Muscle layer of colon (tissue), 2 donors: ENCODE results near the gene UBE2C.
A peak's percentile ranks its signal among the peaks of the same experiment; 100 is the strongest.
"Not testable (repeated sequence)": the region's sequence is repeated elsewhere in the genome, so short reads cannot be mapped to it uniquely, and the experiment has no call there.

Experiments used
- H3K27ac ChIP-seq: one replicate; pipeline ENCODE4 v1.7.0; 2013; ENCODE audit warnings: low read depth, mild to moderate bottlenecking, low read length, moderate library complexity
- H3K27me3 ChIP-seq, 2 donors: one replicate each; pipeline ENCODE4 v1.7.0; 2013; ENCODE audit warnings: low read length in 2 of 2, mild to moderate bottlenecking in 2 of 2; ENCODE audit not compliant: insufficient read depth in 2 of 2, control insufficient read depth in 1 of 2
- H3K36me3 ChIP-seq: one replicate; pipeline ENCODE4 v1.7.0; 2013; ENCODE audit warnings: mild to moderate bottlenecking, low read length; ENCODE audit not compliant: insufficient read depth
- H3K4me1 ChIP-seq: one replicate; pipeline ENCODE4 v1.7.0; 2013; ENCODE audit warnings: mild to moderate bottlenecking, low read length; ENCODE audit not compliant: insufficient read depth
- H3K4me3 ChIP-seq, 2 donors: one replicate each; pipeline ENCODE4 v1.7.0; 2013; ENCODE audit warnings: low read length in 2 of 2, low read depth in 1 of 2, mild to moderate bottlenecking in 1 of 2, moderate library complexity in 1 of 2
- H3K9ac ChIP-seq: one replicate; pipeline ENCODE4 v1.7.0; 2013; ENCODE audit warnings: low read length
- H3K9me3 ChIP-seq: one replicate; pipeline ENCODE4 v1.7.0; 2013; ENCODE audit warnings: mild to moderate bottlenecking, low read length
- donor health status: abdominal sarcoma.
- donor health status: Adenocarcinoma of cecum.

The UBE2C gene

DNA sequence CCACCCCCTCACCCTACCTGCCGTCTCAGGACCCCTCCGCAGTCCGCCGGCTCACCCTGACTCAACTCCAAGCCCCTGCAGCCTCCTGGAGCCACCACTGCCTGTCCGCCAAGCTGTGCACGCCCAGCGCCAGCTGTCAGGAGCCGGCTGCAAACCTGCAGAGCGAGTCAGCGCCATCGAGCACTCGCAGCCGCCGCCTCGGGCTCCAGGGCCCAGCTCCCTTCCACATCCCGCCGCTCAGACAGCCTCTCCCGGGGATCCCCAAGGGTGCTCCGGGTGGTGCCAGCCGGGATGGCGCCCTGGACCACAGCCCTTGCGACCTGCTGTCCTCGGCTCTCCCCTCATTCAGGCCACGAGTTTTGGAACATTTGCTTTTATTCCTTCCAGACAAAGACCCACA is 10.4 kb downstream of the UBE2C start:
- Histone ChIP-seq H3K9ac (no peak overlapping the region), H3K36me3 (no peaks in the 10 kb centered on the region), H3K4me1 (peaks cover 16% of the 10 kb centered on the region), H3K27me3 (peaks cover 0 to 15% of the 10 kb centered on the region in 2 donors), H3K27ac (no peak overlapping the region), H3K4me3 (peak overlapping the region in 1 of 2 donors; percentile 18), H3K9me3 (no peaks in the 10 kb centered on the region)

DNA sequence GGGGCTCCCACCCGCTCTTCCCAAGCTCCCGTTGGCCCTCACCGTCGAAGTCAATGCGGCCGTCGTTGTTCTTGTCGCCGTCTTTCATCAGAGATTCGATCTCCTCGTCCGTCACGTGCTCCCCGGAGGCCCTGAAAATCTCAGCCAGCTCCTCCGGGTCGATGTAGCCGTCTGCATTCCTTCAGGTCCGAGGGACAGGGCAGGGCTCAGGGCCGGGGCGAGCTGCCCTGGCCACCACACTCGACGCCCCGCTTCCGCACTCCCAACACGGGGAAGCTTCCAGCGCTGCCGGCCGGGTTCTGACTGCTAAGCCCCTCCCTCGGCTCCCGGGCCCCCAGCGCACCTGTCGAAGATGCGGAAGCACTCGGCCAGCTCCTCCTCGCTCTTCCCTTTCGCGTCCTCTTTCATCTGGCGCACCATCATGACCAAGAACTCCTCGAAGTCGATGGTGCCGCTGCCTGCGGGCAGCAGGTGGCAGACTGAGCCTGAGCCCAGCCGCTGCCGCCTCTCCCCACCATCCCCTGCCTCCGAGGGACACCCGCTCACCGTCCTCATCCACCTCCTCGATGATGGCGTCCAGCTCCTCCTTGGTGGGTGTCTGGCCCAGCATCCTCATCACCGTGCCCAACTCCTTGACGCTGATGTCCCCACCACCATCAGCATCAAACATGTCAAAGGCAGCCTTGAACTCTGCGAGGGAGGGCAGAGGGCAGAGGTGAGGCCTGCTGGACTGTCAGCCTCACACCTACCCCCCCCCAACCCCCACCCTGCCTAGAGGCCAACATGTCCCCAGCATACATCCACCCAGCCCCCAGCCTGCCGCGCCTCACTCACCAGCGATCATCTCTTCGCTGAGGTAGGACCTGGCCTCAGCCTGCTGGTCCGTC is 11.7 kb downstream of the UBE2C start:
- Histone ChIP-seq H3K9ac (no peak overlapping the region), H3K27ac (no peak overlapping the region), H3K27me3 (peaks cover 0 to 15% of the 10 kb centered on the region in 2 donors), H3K4me1 (peaks cover 15% of the 10 kb centered on the region), H3K9me3 (no peaks in the 10 kb centered on the region), H3K4me3 (peak overlapping the region; percentile 23 to 27), H3K36me3 (no peaks in the 10 kb centered on the region)

DNA sequence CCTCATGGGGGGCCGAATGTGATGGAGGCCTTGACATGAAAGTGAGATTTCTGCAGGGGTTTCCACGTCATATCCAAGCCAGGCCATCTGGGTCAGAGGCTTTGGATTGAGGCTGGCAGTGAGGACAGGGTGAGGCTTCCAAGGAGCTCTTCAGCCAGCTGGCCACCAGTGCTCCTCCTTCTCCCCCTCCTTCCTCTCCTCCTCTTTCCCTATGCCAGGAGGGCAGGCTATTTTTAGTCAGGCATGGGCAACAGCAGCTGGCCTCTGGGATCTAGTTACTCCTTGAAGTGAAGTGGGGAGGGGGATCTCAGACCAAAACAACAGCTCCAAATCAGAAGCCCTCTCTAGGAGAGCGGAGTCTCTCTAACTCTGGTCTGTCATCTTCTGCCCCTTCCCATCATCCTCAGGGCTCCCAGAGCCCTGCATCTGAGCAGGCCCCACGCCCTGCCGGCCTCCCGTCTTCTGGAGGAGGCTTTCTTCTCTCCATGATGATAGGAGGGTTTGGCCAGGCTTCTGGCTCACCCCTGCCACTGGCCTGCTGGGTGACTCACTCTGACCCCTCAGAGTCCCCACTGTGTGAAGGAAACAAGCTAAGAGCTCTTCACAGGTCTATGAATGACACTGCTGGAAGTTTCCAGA is 14.1 kb downstream of the UBE2C start:
- no peak overlapping the region for H3K9ac ChIP-seq
- H3K4me1 ChIP-seq: peaks cover 15% of the 10 kb centered on the region
- H3K4me3 ChIP-seq: no peak overlapping the region

DNA sequence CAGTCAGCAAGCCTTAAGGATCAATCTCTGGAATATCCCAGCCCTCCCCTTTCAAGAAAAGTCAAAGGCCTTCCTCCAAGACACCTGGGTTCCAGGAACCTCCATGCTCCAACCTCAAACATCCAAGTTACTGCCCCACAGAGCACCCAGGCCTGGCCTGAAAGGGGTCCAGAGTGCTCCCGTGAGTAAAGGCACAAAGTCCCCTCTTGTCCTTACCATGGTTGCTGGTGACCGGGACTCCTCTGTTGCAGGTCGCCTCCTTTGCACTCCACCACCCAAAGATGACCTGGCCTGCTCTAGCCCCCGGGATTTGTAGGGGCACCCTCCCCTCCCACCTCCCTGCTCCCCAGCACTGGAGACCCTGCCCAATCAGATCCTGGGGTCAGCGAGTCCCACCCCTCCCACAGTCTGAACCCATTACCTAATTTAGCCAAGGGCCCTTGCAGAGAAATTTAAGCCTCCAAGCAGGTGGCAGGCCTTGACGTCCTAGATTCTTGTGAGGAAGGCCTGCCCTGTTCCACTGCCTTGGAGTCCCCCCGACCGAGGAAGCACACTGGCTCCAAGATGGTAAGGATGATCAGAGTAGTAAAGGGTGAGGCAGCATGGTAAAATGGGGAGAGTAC is 14.7 kb downstream of the UBE2C start, which contains the start of gene TNNC2:
TSS of gene TNNC2 (minus strand) at position 283 of the 623 bp plus-strand sequence. CDS start at position 219, 64 bp downstream.
- Histone ChIP-seq H3K27ac (peak within 1 kb of the TSS; percentile 27), H3K27me3 (peaks cover 0 to 15% of the 10 kb centered on the region in 2 donors), H3K4me3 (no peak within 1 kb of the TSS), H3K9me3 (no peaks in the 10 kb centered on the region), H3K9ac (no peak within 1 kb of the TSS), H3K36me3 (no peaks in the 10 kb centered on the region), H3K4me1 (peaks cover 15% of the 10 kb centered on the region)

More for the DNA sequence above, 14.1 kb downstream of the UBE2C start:
- no peaks in the 10 kb centered on the region for H3K9me3 ChIP-seq
- peaks cover 0 to 15% of the 10 kb centered on the region in 2 donors for H3K27me3 ChIP-seq
- H3K27ac ChIP-seq: peak overlapping the region; percentile 27
- no peaks in the 10 kb centered on the region for H3K36me3 ChIP-seq

DNA sequence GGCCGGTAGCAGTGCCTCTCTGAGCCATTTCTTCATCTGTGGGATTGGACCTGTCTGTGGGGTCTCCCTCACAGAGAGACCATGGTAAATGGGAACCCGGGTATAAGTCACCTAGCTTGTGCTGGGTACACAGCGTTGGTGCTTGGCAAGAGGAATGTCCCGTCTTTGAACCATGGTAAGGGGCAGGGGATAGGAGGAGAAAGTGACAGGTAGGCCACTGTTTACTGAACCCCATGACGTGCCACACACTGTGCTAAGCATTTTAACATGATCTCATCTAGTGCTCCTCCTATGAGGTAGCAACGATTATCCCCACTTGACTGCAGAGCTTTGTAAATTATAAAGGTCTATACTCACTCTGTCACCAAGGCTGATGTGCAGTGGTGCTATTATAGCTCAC is 15.3 kb downstream of the UBE2C start:
- Histone ChIP-seq H3K27me3 (peaks cover 0 to 12% of the 10 kb centered on the region in 2 donors), H3K27ac (no peak overlapping the region), H3K9ac (no peak overlapping the region), H3K36me3 (no peaks in the 10 kb centered on the region), H3K9me3 (no peaks in the 10 kb centered on the region), H3K4me3 (no peak overlapping the region), H3K4me1 (peaks cover 20% of the 10 kb centered on the region)

DNA sequence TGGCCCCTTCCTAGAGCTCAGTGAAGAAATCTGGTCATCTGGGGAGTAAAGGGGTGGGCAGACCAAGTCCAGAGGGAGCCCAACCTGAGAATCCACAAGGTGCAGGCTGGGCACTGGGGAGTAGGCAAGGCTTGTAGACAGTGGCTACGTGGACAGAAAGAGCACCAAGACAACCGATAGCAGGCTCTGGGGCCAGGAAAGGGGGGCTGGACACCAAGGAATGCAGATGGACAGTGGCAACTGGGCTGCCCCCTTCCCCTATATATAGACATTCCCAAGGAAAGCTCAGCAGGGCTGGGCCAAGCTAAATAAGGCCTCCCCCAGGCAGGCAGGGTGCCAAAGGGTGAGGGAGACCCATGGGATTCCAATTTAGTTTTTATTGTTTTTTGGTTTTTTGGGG is 16.1 kb downstream of the UBE2C start:
- H3K4me1 ChIP-seq: peaks cover 26% of the 10 kb centered on the region
- no peak overlapping the region for H3K27ac ChIP-seq
- no peaks in the 10 kb centered on the region for H3K36me3 ChIP-seq
- H3K27me3 ChIP-seq: peaks cover 0 to 5% of the 10 kb centered on the region in 2 donors
- H3K9ac ChIP-seq: no peak overlapping the region
- H3K9me3 ChIP-seq: no peaks in the 10 kb centered on the region
- no peak overlapping the region for H3K4me3 ChIP-seq

DNA sequence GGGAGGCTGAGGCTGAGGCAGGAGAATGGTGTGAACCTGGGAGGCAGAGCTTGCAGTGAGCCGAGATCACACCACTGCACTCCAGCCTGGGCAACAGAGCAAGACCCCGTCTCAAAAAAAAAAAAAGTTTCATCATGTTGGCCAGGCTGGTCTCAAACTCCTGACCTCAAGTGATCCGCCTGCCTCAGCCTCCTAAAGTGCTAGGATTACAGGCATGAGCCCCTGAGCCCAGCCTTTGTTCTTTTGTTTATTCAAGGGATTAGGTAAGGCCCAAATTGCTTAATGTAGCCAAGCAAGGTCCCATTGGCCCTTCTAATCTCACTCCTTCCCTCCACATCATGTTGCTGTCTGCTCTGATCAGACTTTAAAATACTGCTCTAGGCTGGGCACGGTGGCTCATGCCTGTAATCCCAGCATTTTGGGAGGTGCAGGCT is 17.2 kb downstream of the UBE2C start:
- H3K36me3 ChIP-seq, H3K4me3 ChIP-seq, H3K9ac ChIP-seq, H3K27ac ChIP-seq, H3K27me3 ChIP-seq, H3K9me3 ChIP-seq: not testable (repeated sequence)
- peaks cover 29% of the 10 kb centered on the region for H3K4me1 ChIP-seq

DNA sequence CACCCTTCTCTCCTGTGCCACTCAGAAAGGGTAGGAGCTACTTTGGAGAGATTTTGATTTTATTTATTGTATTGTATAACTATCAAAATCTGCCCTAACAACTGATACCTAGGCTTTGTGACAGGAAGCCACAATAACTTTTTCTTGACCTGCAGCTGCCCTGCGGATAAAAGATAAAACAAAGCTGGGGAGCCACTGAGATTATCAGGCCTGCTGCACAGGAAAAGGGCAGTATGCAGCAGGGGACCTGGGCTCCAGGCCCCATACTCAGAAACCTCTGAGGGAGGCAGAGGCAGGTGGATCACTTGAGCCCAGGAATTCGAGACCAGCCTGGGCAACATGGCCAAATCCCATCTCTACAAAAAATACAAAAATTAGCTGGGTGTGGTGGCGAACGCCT is 20.2 kb downstream of the UBE2C start:
- Histone ChIP-seq H3K9ac (no peak overlapping the region), H3K4me3 (no peak overlapping the region)

DNA sequence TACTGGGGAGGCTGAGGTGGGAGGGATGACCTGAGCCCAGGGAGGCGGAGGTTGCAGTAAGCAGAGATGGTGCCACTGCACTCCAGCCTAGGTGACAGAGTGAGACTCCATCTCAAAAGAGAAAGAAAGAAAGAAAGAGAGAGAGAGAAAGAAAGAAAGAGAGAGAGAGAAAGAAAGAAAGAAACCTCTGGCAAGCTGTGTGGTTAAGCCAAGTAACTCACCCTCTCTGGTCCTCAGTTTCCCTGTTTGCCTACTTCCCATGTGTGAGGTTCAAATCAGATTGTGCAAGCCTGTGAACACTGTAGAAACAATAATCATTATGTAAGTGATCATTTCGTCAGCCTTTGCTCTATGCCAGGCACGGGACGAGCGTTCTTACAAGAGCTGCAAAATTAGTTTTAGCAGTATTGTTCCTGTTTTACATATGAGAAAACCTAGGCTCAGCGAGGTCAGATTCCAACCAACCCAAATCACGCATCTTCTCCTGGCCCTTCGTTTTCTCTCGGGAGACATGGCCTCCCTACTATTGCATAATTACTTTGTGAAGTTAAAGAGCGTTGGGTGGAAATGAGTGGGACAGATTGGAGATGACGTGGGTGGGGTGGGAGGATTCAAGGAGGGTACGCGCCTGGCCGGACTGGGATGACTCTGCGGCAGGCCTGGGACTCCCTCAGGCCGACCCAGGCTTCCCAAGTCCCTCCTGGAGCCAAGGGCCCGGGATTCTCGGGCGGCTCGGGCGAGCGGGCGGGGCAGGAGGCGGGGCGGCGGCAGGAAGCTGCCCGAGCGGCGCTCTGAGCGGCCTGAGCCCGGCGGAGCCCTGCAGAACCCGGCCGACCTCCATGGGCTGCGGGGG is 20.8 kb downstream of the UBE2C start, which contains the start of gene SNX21:
TSS of gene SNX21 (plus strand) at position 770 of the 853 bp plus-strand sequence. CDS start 121 bp downstream, outside the sequence.
- Histone ChIP-seq H3K27ac (peak within 1 kb of the TSS; percentile 90), H3K9ac (peak within 1 kb of the TSS; percentile 77), H3K4me1 (peaks cover 40% of the 10 kb centered on the region)

More for the DNA sequence above, 20.2 kb downstream of the UBE2C start:
- no peaks in the 10 kb centered on the region for H3K27me3 ChIP-seq
- H3K9me3 ChIP-seq: no peaks in the 10 kb centered on the region
- peaks cover 40% of the 10 kb centered on the region for H3K4me1 ChIP-seq
- H3K36me3 ChIP-seq: no peaks in the 10 kb centered on the region
- peak overlapping the region; percentile 90 for H3K27ac ChIP-seq

DNA sequence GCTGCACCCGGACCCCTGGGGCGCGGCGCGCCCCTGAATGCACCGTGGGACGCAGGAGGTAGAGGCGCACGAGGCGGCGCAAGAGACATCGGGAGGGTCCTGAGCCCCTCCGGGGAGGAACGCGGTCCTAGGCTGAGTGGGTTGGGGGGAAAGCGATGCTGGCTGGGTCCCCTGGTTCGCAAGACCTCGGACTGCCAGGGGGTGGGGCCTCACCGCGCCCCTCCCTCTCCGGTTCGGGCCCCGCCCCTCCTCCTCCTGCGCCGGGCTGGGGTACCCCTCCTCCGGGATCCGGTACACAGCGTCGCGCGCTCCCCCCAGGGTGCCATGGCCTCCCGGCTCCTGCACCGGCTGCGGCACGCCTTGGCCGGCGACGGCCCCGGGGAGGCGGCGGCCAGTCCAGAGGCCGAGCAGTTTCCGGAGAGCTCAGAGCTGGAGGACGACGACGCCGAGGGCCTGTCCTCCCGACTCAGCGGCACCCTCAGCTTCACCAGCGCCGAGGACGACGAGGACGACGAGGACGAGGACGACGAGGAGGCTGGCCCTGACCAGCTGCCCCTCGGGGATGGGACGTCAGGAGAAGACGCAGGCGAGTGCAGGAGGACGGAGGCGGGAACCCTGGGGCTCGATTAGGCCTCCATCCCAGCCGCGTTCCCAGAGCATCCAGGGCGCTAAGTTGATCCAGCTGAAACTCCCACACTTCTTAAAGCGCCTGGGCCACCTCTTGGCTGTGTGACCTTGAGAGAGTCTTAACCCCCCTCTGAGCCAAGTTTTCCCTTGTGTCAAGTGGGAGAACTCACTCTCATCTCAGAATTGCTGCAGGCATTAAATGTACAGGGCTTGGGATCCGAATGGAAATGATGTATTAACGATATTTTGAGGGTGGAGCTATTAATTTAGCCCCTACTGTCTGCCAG is 21.7 kb downstream of the UBE2C start:
- H3K9ac ChIP-seq: peak overlapping the region; percentile 77
- no peaks in the 10 kb centered on the region for H3K36me3 ChIP-seq
- peak overlapping the region; percentile 90 for H3K27ac ChIP-seq
- peak overlapping the region; percentile 57 to 82 for H3K4me3 ChIP-seq
- H3K27me3 ChIP-seq: no peaks in the 10 kb centered on the region
- H3K9me3 ChIP-seq: no peaks in the 10 kb centered on the region
- H3K4me1 ChIP-seq: peaks cover 40% of the 10 kb centered on the region

More for the DNA sequence above, 20.8 kb downstream of the UBE2C start, which contains the start of gene SNX21:
- H3K4me3 ChIP-seq: peak within 1 kb of the TSS; percentile 57 to 82
- H3K27me3 ChIP-seq: no peaks in the 10 kb centered on the region
- no peaks in the 10 kb centered on the region for H3K36me3 ChIP-seq
- no peaks in the 10 kb centered on the region for H3K9me3 ChIP-seq
